ENCODE data around the gene CD1C.

CD1C gene

DNA sequence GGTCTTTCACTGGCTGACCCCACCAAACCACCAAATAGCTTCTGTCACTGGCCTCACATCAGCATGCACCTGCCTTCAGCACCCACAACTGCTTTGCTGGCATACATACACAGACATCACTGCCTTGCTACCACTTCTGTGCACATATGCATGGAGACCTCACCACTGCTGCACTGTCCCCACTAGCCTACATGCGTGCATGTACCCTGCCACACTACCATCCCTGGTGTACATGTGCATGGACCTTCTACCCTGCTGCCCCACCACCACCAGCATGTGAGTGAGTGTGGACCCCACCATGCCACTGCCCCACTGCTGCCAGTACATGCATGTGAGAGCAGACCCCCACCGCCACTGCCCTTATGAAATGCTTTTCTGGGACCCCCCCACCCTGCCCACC, 6.1 kb downstream of the CD1C start:
- no peak for ATAC-seq
- TF ChIP-seq TOX (CRISPR knock-in tag; IDR thresholded peaks at IDR 0.05; ENCODE audit: borderline replicate concordance): no peak

DNA sequence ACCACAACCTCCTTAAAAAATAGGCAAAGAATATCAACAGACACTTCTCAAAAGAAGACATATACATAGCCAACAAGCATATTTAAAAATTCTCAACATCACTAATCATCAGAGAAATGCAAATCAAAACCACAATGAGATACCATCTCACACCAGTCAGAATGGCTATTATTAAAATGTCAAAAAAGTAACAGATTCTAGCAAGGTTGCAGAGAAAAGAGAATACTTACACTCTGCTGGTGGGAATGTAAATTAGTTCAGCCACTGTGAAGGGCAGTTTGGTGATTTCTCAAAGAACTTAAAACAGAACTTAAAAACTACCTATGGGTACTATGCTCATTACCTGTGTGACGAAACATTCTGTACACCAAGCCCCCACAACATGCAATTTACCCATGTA, 20.9 kb downstream of the CD1C start:
- no peak for ATAC-seq
- TF ChIP-seq, protein P1, sequence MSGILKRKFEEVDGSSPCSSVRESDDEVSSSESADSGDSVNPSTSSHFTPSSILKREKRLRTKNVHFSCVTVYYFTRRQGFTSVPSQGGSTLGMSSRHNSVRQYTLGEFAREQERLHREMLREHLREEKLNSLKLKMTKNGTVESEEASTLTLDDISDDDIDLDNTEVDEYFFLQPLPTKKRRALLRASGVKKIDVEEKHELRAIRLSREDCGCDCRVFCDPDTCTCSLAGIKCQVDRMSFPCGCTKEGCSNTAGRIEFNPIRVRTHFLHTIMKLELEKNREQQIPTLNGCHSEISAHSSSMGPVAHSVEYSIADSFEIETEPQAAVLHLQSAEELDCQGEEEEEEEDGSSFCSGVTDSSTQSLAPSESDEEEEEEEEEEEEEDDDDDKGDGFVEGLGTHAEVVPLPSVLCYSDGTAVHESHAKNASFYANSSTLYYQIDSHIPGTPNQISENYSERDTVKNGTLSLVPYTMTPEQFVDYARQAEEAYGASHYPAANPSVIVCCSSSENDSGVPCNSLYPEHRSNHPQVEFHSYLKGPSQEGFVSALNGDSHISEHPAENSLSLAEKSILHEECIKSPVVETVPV (CRISPR knock-in tag; IDR thresholded peaks at IDR 0.05): no peak
- TF ChIP-seq CSDC2 (CRISPR knock-in tag; IDR thresholded peaks at IDR 0.05) (no peak), TOX (CRISPR knock-in tag; IDR thresholded peaks at IDR 0.05; ENCODE audit: borderline replicate concordance) (no peak)

- TF ChIP-seq, protein P2, sequence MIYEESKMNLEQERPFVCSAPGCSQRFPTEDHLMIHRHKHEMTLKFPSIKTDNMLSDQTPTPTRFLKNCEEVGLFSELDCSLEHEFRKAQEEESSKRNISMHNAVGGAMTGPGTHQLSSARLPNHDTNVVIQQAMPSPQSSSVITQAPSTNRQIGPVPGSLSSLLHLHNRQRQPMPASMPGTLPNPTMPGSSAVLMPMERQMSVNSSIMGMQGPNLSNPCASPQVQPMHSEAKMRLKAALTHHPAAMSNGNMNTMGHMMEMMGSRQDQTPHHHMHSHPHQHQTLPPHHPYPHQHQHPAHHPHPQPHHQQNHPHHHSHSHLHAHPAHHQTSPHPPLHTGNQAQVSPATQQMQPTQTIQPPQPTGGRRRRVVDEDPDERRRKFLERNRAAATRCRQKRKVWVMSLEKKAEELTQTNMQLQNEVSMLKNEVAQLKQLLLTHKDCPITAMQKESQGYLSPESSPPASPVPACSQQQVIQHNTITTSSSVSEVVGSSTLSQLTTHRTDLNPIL (CRISPR knock-in tag; IDR thresholded peaks at IDR 0.05; ENCODE audit: low read depth): no peak
- no peak for TF ChIP-seq BACH2 (CRISPR knock-in tag; IDR thresholded peaks at IDR 0.05; ENCODE audit: borderline replicate concordance)
- TF ChIP-seq ZNF565 (CRISPR knock-in tag; conservative IDR thresholded peaks at IDR 0.05; ENCODE audit: low read depth): no peak
- TF ChIP-seq TCF4 (CRISPR knock-in tag; IDR thresholded peaks at IDR 0.05; ENCODE audit: borderline replicate concordance): no peak
- TF ChIP-seq ZC3H10 (CRISPR knock-in tag; IDR thresholded peaks at IDR 0.05): no peak
- no peak for TF ChIP-seq POU6F1 (CRISPR knock-in tag; IDR thresholded peaks at IDR 0.05; ENCODE audit: borderline replicate concordance, low read depth)
- TF ChIP-seq ZNF8 (CRISPR knock-in tag; IDR thresholded peaks at IDR 0.05): no peak
- no peak for TF ChIP-seq RARB (CRISPR knock-in tag; IDR thresholded peaks at IDR 0.05)
- no peak for TF ChIP-seq SNAI2 (CRISPR knock-in tag; IDR thresholded peaks at IDR 0.05)
- no peak for TF ChIP-seq PATZ1 (CRISPR knock-in tag; IDR thresholded peaks at IDR 0.05; ENCODE audit: borderline replicate concordance)
- TF ChIP-seq CSDC2 (CRISPR knock-in tag; IDR thresholded peaks at IDR 0.05): no peak
- no peak for TF ChIP-seq ZFP3 (CRISPR knock-in tag; IDR thresholded peaks at IDR 0.05)
- TF ChIP-seq GLIS3 (CRISPR knock-in tag; IDR thresholded peaks at IDR 0.05): no peak
- no peak for ATAC-seq
These were observed 21.3 kb downstream of the CD1C start for GRCh38 chr1:158311066-158311465.

- ATAC-seq: no peak
- TF ChIP-seq PATZ1 (CRISPR knock-in tag; IDR thresholded peaks at IDR 0.05; ENCODE audit: borderline replicate concordance): no peak
- TF ChIP-seq ESRRG (CRISPR knock-in tag; IDR thresholded peaks at IDR 0.05): no peak
- TF ChIP-seq POU6F1 (CRISPR knock-in tag; IDR thresholded peaks at IDR 0.05; ENCODE audit: borderline replicate concordance, low read depth): no peak
- TF ChIP-seq, protein P2 (CRISPR knock-in tag; IDR thresholded peaks at IDR 0.05; ENCODE audit: low read depth): no peak
- no peak for TF ChIP-seq CSDC2 (CRISPR knock-in tag; IDR thresholded peaks at IDR 0.05)
- TF ChIP-seq GLIS3 (CRISPR knock-in tag; IDR thresholded peaks at IDR 0.05): no peak
- no peak for TF ChIP-seq PPARA (CRISPR knock-in tag; IDR thresholded peaks at IDR 0.05; ENCODE audit: borderline replicate concordance)
- no peak for TF ChIP-seq TCF4 (CRISPR knock-in tag; IDR thresholded peaks at IDR 0.05; ENCODE audit: borderline replicate concordance)
- TF ChIP-seq RARB (CRISPR knock-in tag; IDR thresholded peaks at IDR 0.05): no peak
- TF ChIP-seq TOX (CRISPR knock-in tag; IDR thresholded peaks at IDR 0.05; ENCODE audit: borderline replicate concordance): no peak
- TF ChIP-seq ISL1 (CRISPR knock-in tag; IDR thresholded peaks at IDR 0.05): no peak
- TF ChIP-seq ZNF8 (CRISPR knock-in tag; IDR thresholded peaks at IDR 0.05): no peak
- TF ChIP-seq, protein P1 (CRISPR knock-in tag; IDR thresholded peaks at IDR 0.05): no peak
- TF ChIP-seq ZFP3 (CRISPR knock-in tag; IDR thresholded peaks at IDR 0.05): no peak
- TF ChIP-seq SNAI2 (CRISPR knock-in tag; IDR thresholded peaks at IDR 0.05): no peak
These were observed 34.1 kb downstream of the CD1C start for GRCh38 chr1:158323866-158324265.
